ENCODE data around the gene RPL37A.

- TF ChIP-seq CTCF (IDR thresholded peaks at IDR 0.05; ENCODE audit: low read depth, low read length) (no peak), EZH2phosphoT487 (IDR thresholded peaks at IDR 0.05; ENCODE audit: low read depth) (no peak)
Measured at GRCh38 chr2:216520112-216520511, 21.5 kb downstream of the RPL37A start.
